VCaP (cell line): ENCODE data around the gene RASSF8.

Experiments
- H3K27ac ChIP-seq: fragments of 450-650 bp; 2 replicates; pipeline ENCODE4 v1.5.1; 2017
- TF ChIP-seq, protein P1 (sequence below): fragments of 450-650 bp; conservative IDR thresholded peaks from 2 replicates; pipeline ENCODE4 v1.5.1; 2017; ENCODE audit warnings: mild to moderate bottlenecking, moderate library complexity

Gene RASSF8

DNA sequence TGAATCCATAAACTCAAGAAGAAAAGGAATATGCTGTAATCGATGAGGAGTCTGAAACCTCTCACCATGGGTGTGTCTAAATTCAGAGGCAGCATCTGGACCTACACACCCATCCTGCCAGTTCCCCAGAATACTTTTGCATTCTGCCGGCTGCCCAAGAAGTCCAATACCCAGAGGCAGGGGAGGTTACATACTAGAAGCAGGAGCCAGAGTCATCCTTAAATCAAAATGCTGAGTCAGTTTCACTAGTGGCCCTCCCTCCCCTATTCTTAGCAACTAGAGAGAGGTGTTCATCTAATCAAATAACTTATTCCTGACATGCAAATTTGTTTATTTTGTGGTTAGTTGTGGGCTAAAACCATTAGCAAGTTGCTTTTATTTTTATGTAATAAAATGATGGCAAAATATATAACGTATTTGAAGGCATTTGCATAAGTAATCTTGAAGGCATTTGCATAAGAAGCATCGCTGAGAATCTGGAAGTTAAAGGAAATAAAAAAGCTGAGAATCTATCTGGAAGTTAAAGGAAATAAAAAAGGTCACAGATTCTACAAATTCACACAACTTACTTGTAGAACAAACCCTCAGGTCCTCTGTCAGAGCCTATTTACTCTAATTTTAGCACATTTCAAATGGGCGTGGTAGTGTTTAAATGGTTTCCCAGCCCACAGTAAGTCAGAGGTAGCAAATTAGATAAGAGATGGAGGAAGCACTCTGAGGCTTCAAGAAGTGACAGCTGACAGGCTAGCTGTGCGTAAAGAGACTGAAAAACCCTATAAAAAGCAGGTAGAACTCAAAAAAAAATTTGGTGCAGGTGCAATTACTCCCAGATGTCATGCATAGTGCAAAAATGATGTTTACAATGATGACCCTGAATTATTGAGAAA, 158.6 kb downstream of the RASSF8 start:
- TF ChIP-seq, protein P1, sequence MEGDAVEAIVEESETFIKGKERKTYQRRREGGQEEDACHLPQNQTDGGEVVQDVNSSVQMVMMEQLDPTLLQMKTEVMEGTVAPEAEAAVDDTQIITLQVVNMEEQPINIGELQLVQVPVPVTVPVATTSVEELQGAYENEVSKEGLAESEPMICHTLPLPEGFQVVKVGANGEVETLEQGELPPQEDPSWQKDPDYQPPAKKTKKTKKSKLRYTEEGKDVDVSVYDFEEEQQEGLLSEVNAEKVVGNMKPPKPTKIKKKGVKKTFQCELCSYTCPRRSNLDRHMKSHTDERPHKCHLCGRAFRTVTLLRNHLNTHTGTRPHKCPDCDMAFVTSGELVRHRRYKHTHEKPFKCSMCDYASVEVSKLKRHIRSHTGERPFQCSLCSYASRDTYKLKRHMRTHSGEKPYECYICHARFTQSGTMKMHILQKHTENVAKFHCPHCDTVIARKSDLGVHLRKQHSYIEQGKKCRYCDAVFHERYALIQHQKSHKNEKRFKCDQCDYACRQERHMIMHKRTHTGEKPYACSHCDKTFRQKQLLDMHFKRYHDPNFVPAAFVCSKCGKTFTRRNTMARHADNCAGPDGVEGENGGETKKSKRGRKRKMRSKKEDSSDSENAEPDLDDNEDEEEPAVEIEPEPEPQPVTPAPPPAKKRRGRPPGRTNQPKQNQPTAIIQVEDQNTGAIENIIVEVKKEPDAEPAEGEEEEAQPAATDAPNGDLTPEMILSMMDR: no peak
- no peak overlapping the region for H3K27ac ChIP-seq

DNA sequence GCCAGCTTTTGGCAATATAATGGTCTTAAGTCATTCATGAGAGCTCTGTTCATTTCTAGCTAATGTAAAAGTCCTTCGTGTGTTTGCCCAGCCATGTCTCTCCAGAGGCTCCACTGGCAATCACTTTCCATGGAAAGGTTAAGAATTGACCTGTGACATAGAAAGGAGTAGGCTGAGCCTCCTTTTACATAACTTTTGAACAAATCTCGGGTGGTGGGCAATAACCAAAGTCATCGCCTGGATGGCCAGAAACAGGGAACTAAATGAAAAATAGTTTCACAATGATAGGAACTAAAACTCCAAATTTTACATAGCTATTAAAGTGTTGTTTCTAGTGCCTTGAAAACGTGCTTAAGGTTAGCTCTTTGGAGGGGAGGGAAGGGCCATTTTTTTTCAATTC, 159.8 kb downstream of the RASSF8 start:
- H3K27ac ChIP-seq: no peak overlapping the region

DNA sequence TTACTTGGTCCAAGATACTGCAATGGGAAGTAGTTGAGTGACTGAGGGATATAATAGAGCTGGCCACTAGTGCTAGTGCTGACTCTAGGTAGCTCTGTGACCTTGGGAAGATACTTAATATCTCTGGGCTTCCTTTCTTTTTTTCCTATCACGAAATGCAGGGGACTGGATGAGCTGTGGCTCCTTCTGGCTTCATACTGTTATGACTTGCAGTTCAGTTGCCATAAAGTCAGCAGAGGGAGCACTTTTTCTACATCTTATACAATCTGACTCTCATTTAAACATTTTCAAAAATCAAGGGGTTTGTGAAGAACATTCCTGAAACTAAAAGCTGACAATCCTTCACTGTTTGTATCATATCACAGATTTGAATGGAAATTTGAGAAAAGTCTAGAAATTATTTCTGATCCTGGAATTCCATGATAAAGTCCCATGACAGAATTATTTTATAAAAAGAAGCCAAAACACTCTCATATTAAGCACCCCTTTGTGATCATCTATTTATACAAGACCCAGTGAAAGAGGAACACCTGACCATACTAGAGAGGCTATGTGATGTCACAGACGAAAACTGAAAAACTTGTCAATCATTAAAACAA, 161.0 kb downstream of the RASSF8 start:
- TF ChIP-seq, protein P1: peak; percentile 80
- H3K27ac ChIP-seq: no peak overlapping the region

More for the DNA sequence above, 159.8 kb downstream of the RASSF8 start:
- TF ChIP-seq, protein P1: no peak

DNA sequence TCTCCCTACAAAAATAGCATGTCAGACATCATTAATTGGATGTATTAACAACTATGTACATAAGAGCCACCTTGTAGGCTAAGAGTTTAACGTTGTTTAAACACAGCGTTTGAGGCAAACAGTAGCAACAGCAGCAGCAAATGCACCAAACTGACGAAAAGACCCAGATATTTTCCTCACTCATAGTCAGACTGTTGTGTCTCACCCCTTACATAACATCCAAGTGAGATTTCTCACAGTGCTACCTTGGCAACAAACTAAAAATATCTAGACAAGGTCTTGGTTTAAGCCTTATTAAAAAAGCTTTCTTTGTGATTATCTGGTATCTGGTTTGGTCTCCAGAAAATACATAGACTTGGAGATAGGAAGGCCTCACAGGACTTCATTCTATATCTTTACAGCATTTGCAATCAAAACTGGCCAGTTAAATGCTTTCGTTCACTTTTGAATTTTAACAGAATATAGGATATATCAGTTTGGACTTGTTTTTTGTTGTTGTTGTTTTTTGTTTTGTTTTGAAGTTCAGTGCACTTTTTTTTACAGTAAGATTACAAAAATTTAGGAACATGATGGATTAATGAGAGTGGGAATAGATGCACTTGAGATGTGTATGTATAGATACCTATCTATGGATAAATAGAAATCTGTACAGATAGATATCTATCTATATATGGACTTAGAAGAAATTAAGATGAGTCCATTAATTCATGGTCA, 162.2 kb downstream of the RASSF8 start:
- peak overlapping the region; percentile 95; the same call in 1 of the 2 replicates for H3K27ac ChIP-seq
- TF ChIP-seq, protein P1: no peak

- peak overlapping the region; percentile 95 for H3K27ac ChIP-seq
- TF ChIP-seq, protein P1: no peak
These were observed 163.0 kb downstream of the RASSF8 start for GRCh38 chr12:26121323-26122060.

DNA sequence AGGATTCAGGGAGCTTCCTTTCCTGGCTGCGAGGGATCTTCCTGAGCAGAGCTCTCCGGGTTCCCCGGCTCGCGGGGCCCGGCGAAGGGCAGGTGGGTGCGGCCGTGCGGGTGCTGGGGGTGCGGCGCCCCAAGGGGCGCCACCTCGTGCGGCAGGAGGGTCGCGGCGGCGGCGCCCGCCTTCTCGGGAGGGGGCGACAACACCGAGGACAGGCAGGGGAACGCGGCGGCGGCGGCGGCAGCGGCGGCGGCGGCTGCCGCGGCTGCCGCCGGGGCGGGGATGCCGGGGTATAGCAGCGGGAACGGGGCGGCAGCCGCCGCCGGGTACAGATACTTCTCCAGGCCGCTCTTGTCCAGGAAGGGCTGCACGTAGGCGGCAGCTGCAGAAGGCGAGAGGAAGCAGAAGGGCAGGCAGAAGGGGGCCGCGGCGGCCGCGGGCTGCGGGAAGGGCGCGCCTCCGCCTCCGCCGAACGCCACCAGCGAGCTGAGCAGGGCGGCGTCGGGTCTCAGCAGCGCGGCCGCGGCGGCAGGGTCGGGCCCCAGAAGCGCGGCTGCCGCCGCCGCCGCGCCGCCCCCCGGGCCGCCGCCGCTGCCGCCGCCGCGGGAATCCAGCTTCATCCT, 163.7 kb downstream of the RASSF8 start:
- TF ChIP-seq, protein P1: no peak
- H3K27ac ChIP-seq: peak overlapping the region; percentile 95
